Mucosa of descending colon (tissue), 3 donors: Measurements from ENCODE around the gene CPNE9. TPM values are rescaled to one million over a fixed set of nuclear protein-coding genes. Genes with fewer than 3 reads are reported as not detected.

Source experiments
- ATAC-seq: fragments of 200-7000 bp; cut with Tn5 transposase; one replicate; pipeline ENCODE4 v1.9.1; 2020; ENCODE audit warnings: mild to moderate bottlenecking, moderate library complexity
- DNase-seq, 3 donors: peaks; one replicate each; pipeline ENCODE4 v3.0.0-alpha.2; 2020
- H3K36me3 ChIP-seq: fragments of 200-600 bp; one replicate; pipeline ENCODE4 v1.8.0; 2021; ENCODE audit warnings: low read depth, mild to moderate bottlenecking
- H3K4me1 ChIP-seq: fragments of 200-600 bp; one replicate; pipeline ENCODE4 v1.8.0; 2021; ENCODE audit warnings: low read depth, mild to moderate bottlenecking
- H3K4me3 ChIP-seq: fragments of 200-600 bp; one replicate; pipeline ENCODE4 v1.8.0; 2021; ENCODE audit warnings: mild to moderate bottlenecking
- H3K9me3 ChIP-seq: fragments of 200-600 bp; one replicate; pipeline ENCODE4 v1.8.0; 2021; ENCODE audit warnings: mild to moderate bottlenecking
- intact Hi-C, 2 donors: fragments of 100-400 bp; cut with DNase I in 1 of 2; cut with micrococcal nuclease in 1 of 2; formaldehyde crosslinking; loops; one replicate each; pipeline versions ENCODE4 v1.11.0 to v1.11.1; 2022; cut with DNase I, micrococcal nuclease
- total RNA-seq, 3 donors: library from RNA; stranded (reverse); fragmentation: NEBNext Ultra II Directional in 2 of 3; extraction: Animal tissue kit (Norgen Biotek cat#: 25700) in 2 of 3; gene quantifications; one replicate each; pipeline versions ENCODE4 v1.2.1 to v1.2.4, GENCODE V29; 2021 to 2023
- TF ChIP-seq, protein P1 (sequence below): fragments of 200-600 bp; IDR thresholded peaks from one replicate; pipeline ENCODE4 v1.8.0; 2022; ENCODE audit warnings: antibody characterized with exemption, mild to moderate bottlenecking
- donor health status: DM: no; HTN: no; CAD: no; lungs with moderate emphysema.
- donor health status: DM: no; HTN: no; CAD: no.
- donor health status: DM: no; HTN: yes; CAD: no.

CPNE9 gene
- total RNA-seq, 3 donors from 2014 or later = 0.70 TPM; not detected in 2

DNA sequence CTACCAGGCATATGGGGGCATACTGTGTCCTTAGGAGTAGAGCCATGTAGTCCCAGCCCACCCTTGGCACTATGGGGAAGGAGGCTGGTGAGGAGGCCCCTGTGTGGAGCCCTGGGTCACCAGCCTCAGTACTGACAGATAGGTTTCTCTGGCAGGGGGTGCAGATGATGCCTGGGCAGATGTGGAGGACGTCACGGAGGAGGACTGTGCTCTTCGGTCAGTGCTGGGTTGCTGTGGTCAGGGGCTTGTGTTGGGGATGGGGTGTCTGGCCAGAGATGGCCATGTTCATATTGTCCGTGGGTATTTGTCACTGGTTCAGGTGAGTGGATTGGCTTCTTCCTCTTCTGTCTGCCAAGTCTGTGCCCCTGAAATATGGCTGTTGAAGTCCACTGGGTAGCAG lies 34.4 kb upstream of the CPNE9 start:
- DNase-seq (no peak), ATAC-seq (no peak)
- TF ChIP-seq, protein P1, sequence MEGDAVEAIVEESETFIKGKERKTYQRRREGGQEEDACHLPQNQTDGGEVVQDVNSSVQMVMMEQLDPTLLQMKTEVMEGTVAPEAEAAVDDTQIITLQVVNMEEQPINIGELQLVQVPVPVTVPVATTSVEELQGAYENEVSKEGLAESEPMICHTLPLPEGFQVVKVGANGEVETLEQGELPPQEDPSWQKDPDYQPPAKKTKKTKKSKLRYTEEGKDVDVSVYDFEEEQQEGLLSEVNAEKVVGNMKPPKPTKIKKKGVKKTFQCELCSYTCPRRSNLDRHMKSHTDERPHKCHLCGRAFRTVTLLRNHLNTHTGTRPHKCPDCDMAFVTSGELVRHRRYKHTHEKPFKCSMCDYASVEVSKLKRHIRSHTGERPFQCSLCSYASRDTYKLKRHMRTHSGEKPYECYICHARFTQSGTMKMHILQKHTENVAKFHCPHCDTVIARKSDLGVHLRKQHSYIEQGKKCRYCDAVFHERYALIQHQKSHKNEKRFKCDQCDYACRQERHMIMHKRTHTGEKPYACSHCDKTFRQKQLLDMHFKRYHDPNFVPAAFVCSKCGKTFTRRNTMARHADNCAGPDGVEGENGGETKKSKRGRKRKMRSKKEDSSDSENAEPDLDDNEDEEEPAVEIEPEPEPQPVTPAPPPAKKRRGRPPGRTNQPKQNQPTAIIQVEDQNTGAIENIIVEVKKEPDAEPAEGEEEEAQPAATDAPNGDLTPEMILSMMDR = no peak

DNA sequence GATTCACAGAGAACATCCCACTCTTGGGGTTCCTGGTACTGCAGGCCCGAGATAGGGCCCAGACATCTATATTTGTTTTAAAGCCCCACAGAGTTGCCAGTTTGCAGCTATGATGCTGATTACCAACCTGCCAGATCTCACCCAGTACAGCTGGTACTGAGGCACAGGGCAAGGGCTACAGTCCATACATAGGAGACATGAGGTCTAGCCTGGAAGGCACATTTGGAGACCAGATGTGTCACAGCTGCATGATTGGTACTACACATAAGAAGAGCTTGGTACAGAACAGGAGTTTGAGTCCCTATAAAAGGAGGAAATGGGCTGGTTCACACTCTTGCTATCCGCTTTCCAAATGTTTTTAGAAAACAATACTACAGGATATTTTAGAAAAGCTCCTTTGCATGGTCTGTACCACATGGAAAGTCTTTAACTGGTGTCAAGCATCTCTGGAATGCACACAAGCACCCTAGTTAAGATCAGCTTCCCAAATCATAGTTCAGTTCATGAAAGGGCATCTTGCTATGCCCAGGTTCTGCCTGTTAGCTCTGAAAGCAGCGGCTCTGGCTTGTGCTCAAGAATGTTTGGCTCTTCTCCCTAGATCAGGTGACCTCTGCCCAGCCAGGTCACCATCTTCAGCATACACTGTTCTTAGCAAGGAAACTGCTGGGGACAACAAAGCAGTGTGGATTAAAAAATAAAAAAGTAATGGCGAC lies 33.8 kb upstream of the CPNE9 start:
- Histone ChIP-seq H3K9me3 (no peaks in the 10 kb centered on the region), H3K4me3 (no peak overlapping the region), H3K4me1 (no peaks in the 10 kb centered on the region), H3K36me3 (peaks cover 12% of the 10 kb centered on the region)
- intact Hi-C loops = no loop called here
- ATAC-seq (no peak), DNase-seq (no peak)
- TF ChIP-seq, protein P1 = no peak

More for the DNA sequence above, 34.4 kb upstream of the CPNE9 start:
- peaks cover 12% of the 10 kb centered on the region for H3K36me3 ChIP-seq
- H3K4me3 ChIP-seq = no peak overlapping the region
- H3K4me1 ChIP-seq = no peaks in the 10 kb centered on the region
- intact Hi-C loops = no loop called here
- no peaks in the 10 kb centered on the region for H3K9me3 ChIP-seq

DNA sequence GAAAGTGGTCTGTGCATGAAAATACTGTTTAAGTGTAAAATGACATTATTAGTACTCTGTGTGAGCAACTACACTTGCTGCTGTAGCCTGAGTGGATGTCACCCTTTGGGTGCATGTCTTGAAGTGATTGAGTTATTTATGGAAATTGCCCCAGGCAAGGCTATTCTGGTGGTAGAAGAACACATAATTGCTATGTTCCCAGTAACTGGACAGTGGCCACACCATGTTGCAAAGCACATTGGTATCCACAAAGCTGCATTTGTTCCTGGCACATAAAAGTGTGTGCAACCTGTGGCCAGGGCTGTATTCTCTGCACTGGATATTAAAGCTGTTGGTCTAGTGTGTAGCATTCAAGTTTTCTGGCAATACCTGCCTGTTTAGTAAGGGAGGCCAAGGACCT lies 30.6 kb upstream of the CPNE9 start:
- no peak overlapping the region for H3K4me3 ChIP-seq
- ATAC-seq (no peak), DNase-seq (no peak)
- no peaks in the 10 kb centered on the region for H3K4me1 ChIP-seq
- peaks cover 19% of the 10 kb centered on the region for H3K36me3 ChIP-seq
- intact Hi-C loops = no loop called here
- no peaks in the 10 kb centered on the region for H3K9me3 ChIP-seq
- TF ChIP-seq, protein P1 = no peak

DNA sequence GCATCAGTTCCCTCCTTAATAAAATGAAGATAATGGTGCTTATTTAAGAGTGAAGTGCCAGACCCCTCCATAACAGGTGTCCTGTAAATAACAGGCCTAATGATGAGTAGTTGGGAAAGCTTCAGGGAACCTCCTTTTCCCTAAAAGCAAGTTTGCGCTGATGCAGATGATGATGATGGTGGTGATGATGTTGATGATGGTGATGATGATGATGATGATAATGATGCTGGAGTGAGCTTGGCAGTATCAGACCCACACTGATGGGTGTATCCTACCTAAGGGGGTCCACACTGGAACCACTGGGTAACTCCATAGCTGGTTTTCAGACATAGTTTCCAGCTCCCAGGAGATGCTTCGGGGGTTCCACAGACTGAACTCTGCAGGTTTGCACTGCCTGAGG lies 29.9 kb upstream of the CPNE9 start:
- no peaks in the 10 kb centered on the region for H3K9me3 ChIP-seq
- no peaks in the 10 kb centered on the region for H3K4me1 ChIP-seq
- intact Hi-C loops = no loop called here
- no peak for ATAC-seq
- H3K36me3 ChIP-seq = peaks cover 19% of the 10 kb centered on the region
- TF ChIP-seq, protein P1 = no peak
- no peak for DNase-seq
- no peak overlapping the region for H3K4me3 ChIP-seq

DNA sequence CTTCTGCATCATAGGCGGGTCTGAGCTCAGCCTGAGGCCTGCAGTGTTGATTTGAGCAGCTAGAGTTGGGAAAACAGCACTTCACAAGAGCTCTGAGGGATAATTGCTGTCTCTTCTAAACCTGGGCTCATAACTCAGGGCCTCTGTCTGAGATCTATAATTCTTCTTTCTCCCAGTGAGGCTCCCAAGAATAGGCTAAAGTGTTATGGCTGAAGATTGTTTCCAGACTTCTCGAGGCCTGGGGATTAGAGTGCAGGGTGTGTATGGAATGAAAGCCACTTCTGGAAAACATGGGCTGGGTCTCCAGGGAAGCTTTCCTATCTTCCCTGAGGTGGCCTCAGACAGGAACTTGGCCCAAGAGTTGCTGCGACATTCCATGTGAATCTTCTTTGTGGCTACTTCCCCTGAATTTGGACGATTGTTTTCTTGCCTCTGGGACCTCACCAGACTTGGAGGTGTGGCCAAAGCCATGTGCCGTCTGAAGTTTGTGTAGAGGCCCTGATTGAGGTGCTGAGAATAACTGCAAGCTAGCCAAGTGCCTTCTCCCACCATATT lies 27.8 kb upstream of the CPNE9 start:
- no peaks in the 10 kb centered on the region for H3K9me3 ChIP-seq
- no peak overlapping the region for H3K4me3 ChIP-seq
- ATAC-seq (no peak), DNase-seq (no peak)
- no peaks in the 10 kb centered on the region for H3K4me1 ChIP-seq
- intact Hi-C loops = no loop called here
- TF ChIP-seq, protein P1 = no peak
- H3K36me3 ChIP-seq = peaks cover 17% of the 10 kb centered on the region
